ENCODE results near the gene SCOC. TPM values are rescaled to one million over a fixed set of nuclear protein-coding genes. Genes with fewer than 3 reads are reported as not detected.

SCOC gene
- total and polyA plus RNA-seq, 9 of the 15 experiments (the other 6 are each of a cell fraction or from before 2014, with no cell fraction given): 16.8 to 110 (median 46.7) TPM

DNA sequence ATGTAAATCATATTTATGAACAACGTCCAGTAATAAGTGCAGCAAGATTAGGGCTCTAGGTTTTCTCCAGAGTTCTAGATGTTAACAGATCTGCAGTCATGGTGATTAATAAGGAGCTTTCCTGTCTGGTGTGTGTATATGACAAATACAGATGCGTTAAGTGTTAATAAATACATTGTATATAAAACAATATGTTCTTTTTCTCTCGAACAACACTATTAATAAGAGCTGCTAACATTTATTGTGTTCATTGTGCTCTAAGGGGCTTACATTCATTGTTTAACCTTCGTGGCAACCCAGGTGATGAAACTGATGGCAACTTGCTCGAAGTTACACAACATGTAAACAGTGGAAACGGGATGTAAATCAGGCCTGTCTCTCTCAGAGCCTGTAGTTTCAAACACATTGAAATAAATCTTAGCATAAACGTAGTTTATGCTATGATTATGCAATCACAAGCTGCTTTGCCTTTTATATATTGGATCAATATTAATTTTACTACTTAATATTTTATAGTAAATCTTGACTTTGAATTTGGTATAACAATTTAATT, 54.5 kb downstream of the SCOC start (continued):
- TF ChIP-seq FOXK1 (CRISPR knock-in tag; IDR thresholded peaks at IDR 0.05; ENCODE audit: borderline replicate concordance) (no peak), THRAP3 (IDR thresholded peaks at IDR 0.05; ENCODE audit: borderline replicate concordance) (no peak), ZNF431 (CRISPR knock-in tag; IDR thresholded peaks at IDR 0.05) (no peak), ATF1 (CRISPR knock-in tag; IDR thresholded peaks at IDR 0.05) (no peak), ATF1 (tag; IDR thresholded peaks at IDR 0.05) (0 out of 2 replicates have a peak, but pooled peaks have one; percentile 11), DPF2 (IDR thresholded peaks at IDR 0.05) (no peak), CC2D1A (IDR thresholded peaks at IDR 0.05) (no peak), TRIM24 (IDR thresholded peaks at IDR 0.05) (peak; percentile 95 to 96), ZNF707 (CRISPR knock-in tag; conservative IDR thresholded peaks at IDR 0.05) (no peak), SIX5 (IDR thresholded peaks at IDR 0.05; ENCODE audit: borderline replicate concordance in 1 of 2, insufficient read depth in 1 of 2, low read depth in 1 of 2, low read length in 2 of 2) (no peak), GTF2A2 (tag; IDR thresholded peaks at IDR 0.05) (no peak), MAZ (CRISPR knock-in tag; conservative IDR thresholded peaks at IDR 0.05 in 1 of 2, IDR thresholded peaks at IDR 0.05 in 1 of 2) (no peak), CEBPB (tag; IDR thresholded peaks at IDR 0.05) (peak; percentile 69), CHCHD3 (CRISPR knock-in tag; IDR thresholded peaks at IDR 0.05) (no peak), SP1 (CRISPR knock-in tag; IDR thresholded peaks at IDR 0.05) (no peak), FIP1L1 (IDR thresholded peaks at IDR 0.05; ENCODE audit: low read depth, low read length, poor library complexity, severe bottlenecking) (no peak), SOX6 (IDR thresholded peaks at IDR 0.05) (peak; percentile 67; the same call in 1 of the 2 replicates)
- TF ChIP-seq, protein P1, sequence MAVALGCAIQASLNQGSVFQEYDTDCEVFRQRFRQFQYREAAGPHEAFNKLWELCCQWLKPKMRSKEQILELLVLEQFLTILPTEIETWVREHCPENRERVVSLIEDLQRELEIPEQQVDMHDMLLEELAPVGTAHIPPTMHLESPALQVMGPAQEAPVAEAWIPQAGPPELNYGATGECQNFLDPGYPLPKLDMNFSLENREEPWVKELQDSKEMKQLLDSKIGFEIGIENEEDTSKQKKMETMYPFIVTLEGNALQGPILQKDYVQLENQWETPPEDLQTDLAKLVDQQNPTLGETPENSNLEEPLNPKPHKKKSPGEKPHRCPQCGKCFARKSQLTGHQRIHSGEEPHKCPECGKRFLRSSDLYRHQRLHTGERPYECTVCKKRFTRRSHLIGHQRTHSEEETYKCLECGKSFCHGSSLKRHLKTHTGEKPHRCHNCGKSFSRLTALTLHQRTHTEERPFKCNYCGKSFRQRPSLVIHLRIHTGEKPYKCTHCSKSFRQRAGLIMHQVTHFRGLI (CRISPR knock-in tag; IDR thresholded peaks at IDR 0.05): 0 out of 2 replicates have a peak, but pooled peaks have one; percentile 17
- TF ChIP-seq, protein P2, sequence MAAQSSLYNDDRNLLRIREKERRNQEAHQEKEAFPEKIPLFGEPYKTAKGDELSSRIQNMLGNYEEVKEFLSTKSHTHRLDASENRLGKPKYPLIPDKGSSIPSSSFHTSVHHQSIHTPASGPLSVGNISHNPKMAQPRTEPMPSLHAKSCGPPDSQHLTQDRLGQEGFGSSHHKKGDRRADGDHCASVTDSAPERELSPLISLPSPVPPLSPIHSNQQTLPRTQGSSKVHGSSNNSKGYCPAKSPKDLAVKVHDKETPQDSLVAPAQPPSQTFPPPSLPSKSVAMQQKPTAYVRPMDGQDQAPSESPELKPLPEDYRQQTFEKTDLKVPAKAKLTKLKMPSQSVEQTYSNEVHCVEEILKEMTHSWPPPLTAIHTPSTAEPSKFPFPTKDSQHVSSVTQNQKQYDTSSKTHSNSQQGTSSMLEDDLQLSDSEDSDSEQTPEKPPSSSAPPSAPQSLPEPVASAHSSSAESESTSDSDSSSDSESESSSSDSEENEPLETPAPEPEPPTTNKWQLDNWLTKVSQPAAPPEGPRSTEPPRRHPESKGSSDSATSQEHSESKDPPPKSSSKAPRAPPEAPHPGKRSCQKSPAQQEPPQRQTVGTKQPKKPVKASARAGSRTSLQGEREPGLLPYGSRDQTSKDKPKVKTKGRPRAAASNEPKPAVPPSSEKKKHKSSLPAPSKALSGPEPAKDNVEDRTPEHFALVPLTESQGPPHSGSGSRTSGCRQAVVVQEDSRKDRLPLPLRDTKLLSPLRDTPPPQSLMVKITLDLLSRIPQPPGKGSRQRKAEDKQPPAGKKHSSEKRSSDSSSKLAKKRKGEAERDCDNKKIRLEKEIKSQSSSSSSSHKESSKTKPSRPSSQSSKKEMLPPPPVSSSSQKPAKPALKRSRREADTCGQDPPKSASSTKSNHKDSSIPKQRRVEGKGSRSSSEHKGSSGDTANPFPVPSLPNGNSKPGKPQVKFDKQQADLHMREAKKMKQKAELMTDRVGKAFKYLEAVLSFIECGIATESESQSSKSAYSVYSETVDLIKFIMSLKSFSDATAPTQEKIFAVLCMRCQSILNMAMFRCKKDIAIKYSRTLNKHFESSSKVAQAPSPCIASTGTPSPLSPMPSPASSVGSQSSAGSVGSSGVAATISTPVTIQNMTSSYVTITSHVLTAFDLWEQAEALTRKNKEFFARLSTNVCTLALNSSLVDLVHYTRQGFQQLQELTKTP (IDR thresholded peaks at IDR 0.05; ENCODE audit: low read depth in 1 of 2, partially characterized antibody in 2 of 2): peak in 1 of 2 experiments; percentile 43
- TF ChIP-seq, protein P3, sequence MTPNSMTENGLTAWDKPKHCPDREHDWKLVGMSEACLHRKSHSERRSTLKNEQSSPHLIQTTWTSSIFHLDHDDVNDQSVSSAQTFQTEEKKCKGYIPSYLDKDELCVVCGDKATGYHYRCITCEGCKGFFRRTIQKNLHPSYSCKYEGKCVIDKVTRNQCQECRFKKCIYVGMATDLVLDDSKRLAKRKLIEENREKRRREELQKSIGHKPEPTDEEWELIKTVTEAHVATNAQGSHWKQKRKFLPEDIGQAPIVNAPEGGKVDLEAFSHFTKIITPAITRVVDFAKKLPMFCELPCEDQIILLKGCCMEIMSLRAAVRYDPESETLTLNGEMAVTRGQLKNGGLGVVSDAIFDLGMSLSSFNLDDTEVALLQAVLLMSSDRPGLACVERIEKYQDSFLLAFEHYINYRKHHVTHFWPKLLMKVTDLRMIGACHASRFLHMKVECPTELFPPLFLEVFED (CRISPR knock-in tag; conservative IDR thresholded peaks at IDR 0.05): no peak
- TF ChIP-seq, protein P4, sequence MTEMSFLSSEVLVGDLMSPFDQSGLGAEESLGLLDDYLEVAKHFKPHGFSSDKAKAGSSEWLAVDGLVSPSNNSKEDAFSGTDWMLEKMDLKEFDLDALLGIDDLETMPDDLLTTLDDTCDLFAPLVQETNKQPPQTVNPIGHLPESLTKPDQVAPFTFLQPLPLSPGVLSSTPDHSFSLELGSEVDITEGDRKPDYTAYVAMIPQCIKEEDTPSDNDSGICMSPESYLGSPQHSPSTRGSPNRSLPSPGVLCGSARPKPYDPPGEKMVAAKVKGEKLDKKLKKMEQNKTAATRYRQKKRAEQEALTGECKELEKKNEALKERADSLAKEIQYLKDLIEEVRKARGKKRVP (CRISPR knock-in tag; IDR thresholded peaks at IDR 0.05): peak; percentile 91
